GM12864 (cell line): ENCODE results near the gene PTCH1.

Experiments used
- DNase-seq: peaks from one replicate; pipeline ENCODE4 v3.0.0-alpha.2; 2011; ENCODE audit warnings: low read depth
- H3K4me3 ChIP-seq: 2 replicates; pipeline ENCODE4 v1.5.1; 2011; ENCODE audit warnings: mild to moderate bottlenecking, low read depth, low read length, control low read depth
- CTCF ChIP-seq: IDR thresholded peaks from 2 replicates; pipeline ENCODE4 v1.5.1; 2011; ENCODE audit warnings: low read depth, mild to moderate bottlenecking, moderate library complexity, low read length, control low read depth, inconsistent platforms; ENCODE audit errors: missing control alignments

Gene PTCH1

GRCh38 chr9:95498641-95499040 lies 18.1 kb downstream of the PTCH1 start:
- no peak overlapping the region for H3K4me3 ChIP-seq
- no peak for TF ChIP-seq CTCF
- no peak for DNase-seq

- no peak for TF ChIP-seq CTCF
- no peak for DNase-seq
- H3K4me3 ChIP-seq = no peak overlapping the region
Measured at GRCh38 chr9:95497772-95498171, 19.0 kb downstream of the PTCH1 start.

- H3K4me3 ChIP-seq = no peak overlapping the region
- no peak for TF ChIP-seq CTCF
Measured at GRCh38 chr9:95496687-95497086, 20.1 kb downstream of the PTCH1 start.

GRCh38 chr9:95495961-95496360 lies 20.8 kb downstream of the PTCH1 start:
- H3K4me3 ChIP-seq = no peak overlapping the region
- no peak for DNase-seq
- no peak for TF ChIP-seq CTCF

More at GRCh38 chr9:95496687-95497086, 20.1 kb downstream of the PTCH1 start:
- no peak for DNase-seq

GRCh38 chr9:95495529-95495928 lies 21.2 kb downstream of the PTCH1 start:
- TF ChIP-seq CTCF = no peak
- H3K4me3 ChIP-seq = no peak overlapping the region; the same call in 1 of the 2 replicates
- DNase-seq = no peak

GRCh38 chr9:95494416-95495371 lies 22.1 kb downstream of the PTCH1 start:
- TF ChIP-seq CTCF = no peak
- H3K4me3 ChIP-seq = peak overlapping the region; percentile 58
- peak; percentile 93 for DNase-seq
